ENCODE data around the gene DDC. TPM values are rescaled to one million over a fixed set of nuclear protein-coding genes. Genes with fewer than 3 reads are reported as not detected.
A peak's percentile ranks its signal among the peaks of the same experiment; 100 is the strongest.

Gene DDC
- total RNA-seq, 1 experiment from 2014 or later, result not detected

DNA sequence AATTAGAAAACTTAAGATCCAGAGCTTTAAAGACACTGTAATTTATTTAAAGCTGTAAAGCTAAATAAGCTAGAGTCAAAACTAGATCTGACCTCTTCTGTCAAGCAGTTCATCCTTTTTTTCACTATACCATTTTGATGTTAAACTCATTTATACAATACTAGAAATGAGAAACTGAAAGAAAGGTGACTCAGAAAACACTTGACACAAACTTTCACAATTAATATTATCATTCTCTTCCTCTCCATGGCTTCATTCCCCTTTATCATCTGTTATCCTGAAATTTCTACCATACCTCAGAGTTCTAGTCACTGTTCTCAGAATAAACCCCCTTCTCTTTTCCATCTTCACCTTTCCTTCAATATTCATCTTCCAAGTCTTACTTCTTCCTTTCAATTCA is 116.4 kb downstream of the DDC start:
- CTCF ChIA-PET, result no interaction called here
- peaks cover 42% of the 10 kb centered on the region for H3F3A ChIP-seq (ENCODE audit: insufficient read depth, low read depth)

DNA sequence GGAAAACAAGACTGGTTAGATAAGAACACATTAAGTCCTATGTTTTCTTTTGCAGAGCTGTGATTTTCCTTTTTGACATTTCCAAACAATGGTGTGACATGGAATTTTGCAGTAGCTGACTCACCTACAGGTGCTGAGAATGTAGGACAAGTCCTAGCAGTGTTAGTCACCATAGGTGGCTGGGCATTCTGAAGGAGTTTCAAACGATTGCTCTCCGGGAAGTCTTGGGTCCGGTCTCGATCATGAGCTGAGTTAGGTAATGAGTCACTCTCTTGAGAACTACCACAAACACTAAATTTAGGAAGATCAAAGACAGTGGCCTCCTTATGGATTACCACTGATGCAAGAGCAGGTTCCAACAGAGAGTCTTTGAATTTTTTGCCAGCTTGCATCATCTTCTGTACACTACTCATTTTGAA is 118.7 kb downstream of the DDC start:
- H3K27ac ChIP-seq, result peak overlapping the region; percentile 94
- no peaks in the 10 kb centered on the region for H3K27me3 ChIP-seq (ENCODE audit: insufficient read depth, low read depth)
- BruUV-seq (replicated peaks), result no TSS peak
- no peaks in the 10 kb centered on the region for H3K9me2 ChIP-seq (ENCODE audit: insufficient read depth)
- H2AFZ ChIP-seq, result no peak overlapping the region
- intact Hi-C loops (cut with micrococcal nuclease; ENCODE audit: unreplicated experiment), result loop anchor here (1.0 to 10.0 kb wide), 3 partner anchors 9 to 716 kb away; no protein-coding TSS in a partner anchor
- TF ChIP-seq, protein P1, sequence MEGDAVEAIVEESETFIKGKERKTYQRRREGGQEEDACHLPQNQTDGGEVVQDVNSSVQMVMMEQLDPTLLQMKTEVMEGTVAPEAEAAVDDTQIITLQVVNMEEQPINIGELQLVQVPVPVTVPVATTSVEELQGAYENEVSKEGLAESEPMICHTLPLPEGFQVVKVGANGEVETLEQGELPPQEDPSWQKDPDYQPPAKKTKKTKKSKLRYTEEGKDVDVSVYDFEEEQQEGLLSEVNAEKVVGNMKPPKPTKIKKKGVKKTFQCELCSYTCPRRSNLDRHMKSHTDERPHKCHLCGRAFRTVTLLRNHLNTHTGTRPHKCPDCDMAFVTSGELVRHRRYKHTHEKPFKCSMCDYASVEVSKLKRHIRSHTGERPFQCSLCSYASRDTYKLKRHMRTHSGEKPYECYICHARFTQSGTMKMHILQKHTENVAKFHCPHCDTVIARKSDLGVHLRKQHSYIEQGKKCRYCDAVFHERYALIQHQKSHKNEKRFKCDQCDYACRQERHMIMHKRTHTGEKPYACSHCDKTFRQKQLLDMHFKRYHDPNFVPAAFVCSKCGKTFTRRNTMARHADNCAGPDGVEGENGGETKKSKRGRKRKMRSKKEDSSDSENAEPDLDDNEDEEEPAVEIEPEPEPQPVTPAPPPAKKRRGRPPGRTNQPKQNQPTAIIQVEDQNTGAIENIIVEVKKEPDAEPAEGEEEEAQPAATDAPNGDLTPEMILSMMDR (conservative IDR thresholded peaks at IDR 0.05), result no peak
- TF ChIP-seq EZH2 (IDR thresholded peaks at IDR 0.05; ENCODE audit: low read depth), result no peak
- CTCF ChIA-PET, result interaction anchor here (0.7 kb wide), 1 partner anchor 1426 kb away, joined by 5 read pairs; no protein-coding TSS in a partner anchor
- H3K4me3 ChIP-seq, result no peak overlapping the region
- H3K9me3 ChIP-seq (ENCODE audit: insufficient read depth, low read depth), result 0 out of 2 replicates have a peak, but pooled peaks cover 4% of the 10 kb centered on the region
- DNase-seq, result peak; percentile 75 to 100
- H3F3A ChIP-seq (ENCODE audit: insufficient read depth, low read depth), result peaks cover 42% of the 10 kb centered on the region
- peaks cover 32% of the 10 kb centered on the region for H3K36me3 ChIP-seq (ENCODE audit: low read depth)
- no peaks in the 10 kb centered on the region; the same call in 1 of the 2 replicates for H4K20me1 ChIP-seq (ENCODE audit: insufficient read depth)
- peaks cover 58% of the 10 kb centered on the region for H3K79me2 ChIP-seq (ENCODE audit: low read depth)
- POLR2A ChIA-PET (ENCODE audit: unreplicated experiment), result interaction anchor here (0.5 to 0.6 kb wide), 2 partner anchors 159 to 866 kb away, joined by 3 read pairs; no protein-coding TSS in a partner anchor
- H3K4me2 ChIP-seq, result peak overlapping the region; percentile 50
- peaks cover 41% of the 10 kb centered on the region for H3K4me1 ChIP-seq (replicated peaks; ENCODE audit: insufficient read depth)

More for the DNA sequence above, 116.4 kb downstream of the DDC start:
- Histone ChIP-seq H3K9me2 (ENCODE audit: insufficient read depth) (no peaks in the 10 kb centered on the region), H2AFZ (no peak overlapping the region), H3K4me2 (peak overlapping the region; percentile 87), H3K27ac (peak overlapping the region; percentile 94), H3K9me3 (ENCODE audit: insufficient read depth, low read depth) (0 out of 2 replicates have a peak, but pooled peaks cover 4% of the 10 kb centered on the region), H3K4me1 (replicated peaks; ENCODE audit: insufficient read depth) (peaks cover 41% of the 10 kb centered on the region), H3K4me3 (peak overlapping the region; percentile 75), H3K36me3 (ENCODE audit: low read depth) (peaks cover 28% of the 10 kb centered on the region), H3K79me2 (ENCODE audit: low read depth) (peaks cover 45% of the 10 kb centered on the region), H4K20me1 (ENCODE audit: insufficient read depth) (no peaks in the 10 kb centered on the region; the same call in 1 of the 2 replicates), H3K27me3 (ENCODE audit: insufficient read depth, low read depth) (no peaks in the 10 kb centered on the region)
- DNase-seq, result no peak
- no TSS peak for BruUV-seq (replicated peaks)
- no peak for TF ChIP-seq EZH2 (IDR thresholded peaks at IDR 0.05; ENCODE audit: low read depth)
- TF ChIP-seq, protein P1 (conservative IDR thresholded peaks at IDR 0.05), result no peak
- POLR2A ChIA-PET (ENCODE audit: unreplicated experiment), result no interaction called here
- intact Hi-C loops (cut with micrococcal nuclease; ENCODE audit: unreplicated experiment), result loop anchor here (5.0 to 10.0 kb wide), 2 partner anchors 596 to 713 kb away; no protein-coding TSS in a partner anchor

DNA sequence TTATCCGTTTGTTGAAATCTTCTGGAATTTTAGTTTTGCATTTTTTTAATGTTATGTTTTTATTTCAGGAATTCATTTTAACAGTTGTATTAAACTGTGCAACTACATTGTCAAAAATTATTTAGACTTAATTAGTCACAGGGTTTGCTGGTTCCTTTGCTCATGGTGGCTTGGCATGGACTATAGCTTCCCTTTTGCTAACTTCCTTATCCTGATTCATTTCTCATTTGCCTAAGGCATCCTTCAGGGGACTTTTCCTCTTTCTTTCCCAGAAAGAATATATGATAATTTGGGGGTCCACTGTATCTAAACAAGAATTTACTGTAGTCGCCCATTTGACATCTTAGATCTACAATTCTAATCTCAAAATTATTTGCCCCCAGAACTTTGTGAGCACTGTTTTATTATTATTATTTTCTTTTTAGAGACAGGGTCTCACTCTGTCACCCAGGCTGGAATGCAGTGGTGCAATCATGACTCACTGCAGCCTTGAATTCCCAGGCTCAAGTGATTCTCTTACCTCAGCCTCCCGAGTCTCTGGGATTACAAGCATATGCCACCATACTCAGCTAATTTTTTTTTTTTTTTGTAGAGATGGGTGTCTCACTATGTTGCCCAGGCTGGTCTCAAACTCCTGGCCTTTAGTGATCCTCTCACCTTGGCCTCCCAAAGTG is 128.9 kb downstream of the DDC start:
- POLR2A ChIA-PET (ENCODE audit: unreplicated experiment), result no interaction called here
- Histone ChIP-seq H4K20me1 (ENCODE audit: insufficient read depth) (no peaks in the 10 kb centered on the region), H2AFZ (no peak overlapping the region), H3K4me1 (replicated peaks; ENCODE audit: insufficient read depth) (peaks cover 17% of the 10 kb centered on the region), H3K36me3 (ENCODE audit: low read depth) (0 out of 2 replicates have a peak, but pooled peaks cover 10% of the 10 kb centered on the region), H3F3A (ENCODE audit: insufficient read depth, low read depth) (peaks cover 10% of the 10 kb centered on the region), H3K9me3 (ENCODE audit: insufficient read depth, low read depth) (no peaks in the 10 kb centered on the region), H3K4me3 (no peak overlapping the region), H3K27ac (peak overlapping the region; percentile 85), H3K9me2 (ENCODE audit: insufficient read depth) (no peaks in the 10 kb centered on the region; the same call in 1 of the 2 replicates), H3K79me2 (ENCODE audit: low read depth) (no peaks in the 10 kb centered on the region), H3K27me3 (ENCODE audit: insufficient read depth, low read depth) (no peaks in the 10 kb centered on the region), H3K4me2 (peak overlapping the region; percentile 26; the same call in 1 of the 2 replicates)
- intact Hi-C loops (cut with micrococcal nuclease; ENCODE audit: unreplicated experiment), result no loop called here
- TF ChIP-seq, protein P1 (conservative IDR thresholded peaks at IDR 0.05), result no peak
- no peak for TF ChIP-seq EZH2 (IDR thresholded peaks at IDR 0.05; ENCODE audit: low read depth)
- CTCF ChIA-PET, result no interaction called here
- no TSS peak for BruUV-seq (replicated peaks)
- peak; percentile 36 to 80 for DNase-seq

Data from PC-9 (cell line).